Endothelial cell of umbilical vein (primary cell): ENCODE measurements around the gene CKAP2.

Experiments used
- JUN ChIP-seq: IDR thresholded peaks from 2 replicates; pipeline ENCODE4 v1.6.1; 2011; ENCODE audit warnings: borderline replicate concordance, low read depth; ENCODE audit not compliant: insufficient read length, insufficient read depth
- POLR2A ChIP-seq: IDR thresholded peaks from 2 replicates; pipeline ENCODE4 v1.6.1; 2012; ENCODE audit warnings: low read depth, mild to moderate bottlenecking, control low read depth, low read length
- TF ChIP-seq, protein P1 (sequence below), 2 donors: IDR thresholded peaks; 1 replicate in 1 of 2; 2 replicates in 1 of 2; pipeline ENCODE4 v1.5.1; 2011; ENCODE audit warnings: low read length in 2 of 2, mild to moderate bottlenecking in 2 of 2, moderate library complexity in 2 of 2, control low read depth in 1 of 2, inconsistent platforms in 1 of 2, low read depth in 1 of 2; ENCODE audit not compliant: insufficient read depth in 1 of 2; ENCODE audit errors: extremely low read depth in 1 of 2
- TF ChIP-seq, protein P2 (sequence below): IDR thresholded peaks from 2 replicates; pipeline ENCODE4 v1.6.1; 2011; ENCODE audit not compliant: insufficient read depth, insufficient read length

DNA sequence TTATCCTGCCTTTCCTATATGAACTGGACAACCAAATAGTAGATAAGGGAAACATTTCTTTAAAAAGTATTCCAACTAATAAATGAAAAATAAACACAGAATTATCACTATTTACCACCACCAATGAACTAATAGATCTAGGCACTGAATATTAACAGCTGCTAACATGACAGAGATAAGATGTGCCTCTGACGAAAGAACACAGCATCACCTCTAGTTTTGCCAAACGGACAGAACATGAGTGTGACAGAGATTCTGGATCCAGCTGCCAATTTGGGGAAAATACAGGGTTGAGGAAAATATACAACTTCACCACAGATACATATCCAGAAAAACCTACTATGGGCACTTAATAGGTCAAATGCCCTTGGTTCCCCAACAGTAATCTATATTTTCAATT lies 22.8 kb upstream of the CKAP2 start:
- TF ChIP-seq, protein P1, sequence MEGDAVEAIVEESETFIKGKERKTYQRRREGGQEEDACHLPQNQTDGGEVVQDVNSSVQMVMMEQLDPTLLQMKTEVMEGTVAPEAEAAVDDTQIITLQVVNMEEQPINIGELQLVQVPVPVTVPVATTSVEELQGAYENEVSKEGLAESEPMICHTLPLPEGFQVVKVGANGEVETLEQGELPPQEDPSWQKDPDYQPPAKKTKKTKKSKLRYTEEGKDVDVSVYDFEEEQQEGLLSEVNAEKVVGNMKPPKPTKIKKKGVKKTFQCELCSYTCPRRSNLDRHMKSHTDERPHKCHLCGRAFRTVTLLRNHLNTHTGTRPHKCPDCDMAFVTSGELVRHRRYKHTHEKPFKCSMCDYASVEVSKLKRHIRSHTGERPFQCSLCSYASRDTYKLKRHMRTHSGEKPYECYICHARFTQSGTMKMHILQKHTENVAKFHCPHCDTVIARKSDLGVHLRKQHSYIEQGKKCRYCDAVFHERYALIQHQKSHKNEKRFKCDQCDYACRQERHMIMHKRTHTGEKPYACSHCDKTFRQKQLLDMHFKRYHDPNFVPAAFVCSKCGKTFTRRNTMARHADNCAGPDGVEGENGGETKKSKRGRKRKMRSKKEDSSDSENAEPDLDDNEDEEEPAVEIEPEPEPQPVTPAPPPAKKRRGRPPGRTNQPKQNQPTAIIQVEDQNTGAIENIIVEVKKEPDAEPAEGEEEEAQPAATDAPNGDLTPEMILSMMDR (IDR thresholded peaks at IDR 0.05; ENCODE audit: extremely low read depth in 1 of 2, insufficient read depth in 1 of 2, low read depth in 1 of 2, low read length in 2 of 2), result no peak
- no peak for TF ChIP-seq POLR2A
- TF ChIP-seq, protein P2, sequence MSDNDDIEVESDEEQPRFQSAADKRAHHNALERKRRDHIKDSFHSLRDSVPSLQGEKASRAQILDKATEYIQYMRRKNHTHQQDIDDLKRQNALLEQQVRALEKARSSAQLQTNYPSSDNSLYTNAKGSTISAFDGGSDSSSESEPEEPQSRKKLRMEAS, result no peak
- TF ChIP-seq JUN, result no peak
